GM23338 (cell line): ENCODE data around the gene TAF6L. TPM values are rescaled to one million over a fixed set of nuclear protein-coding genes. Genes with fewer than 3 reads are reported as not detected.
A peak's percentile ranks its signal among the peaks of the same experiment; 100 is the strongest.

Source experiments
- ATAC-seq: fragments of 200-7000 bp; cut with Tn5 transposase; 3 replicates; pipeline ENCODE4 v1.9.1; 2020
- DNase-seq: peaks from one replicate; pipeline ENCODE4 v3.0.0-alpha.2; 2015; ENCODE audit warnings: low spot score
- H2AFZ ChIP-seq: fragments of 200-600 bp; sonication (generic); 2 replicates; pipeline ENCODE4 v1.8.0; 2016; ENCODE audit warnings: antibody characterized with exemption, mild to moderate bottlenecking, moderate library complexity
- H3F3A ChIP-seq: fragments of 200-600 bp; sonication (generic); replicated peaks from 2 replicates; pipeline ENCODE4 v1.8.0; 2017; ENCODE audit warnings: antibody characterized with exemption, mixed run types, low read depth
- H3K27ac ChIP-seq: fragments of 200-600 bp; sonication (generic); 2 replicates; pipeline ENCODE4 v1.6.1; 2016; ENCODE audit warnings: low read depth
- H3K27me3 ChIP-seq: fragments of 200-600 bp; sonication (generic); 2 replicates; pipeline ENCODE4 v1.8.0; 2016; ENCODE audit warnings: mild to moderate bottlenecking, mixed run types, moderate library complexity; ENCODE audit not compliant: insufficient read depth
- H3K36me3 ChIP-seq: fragments of 200-600 bp; sonication (generic); 2 replicates; pipeline ENCODE4 v1.8.0; 2016; ENCODE audit warnings: mild to moderate bottlenecking; ENCODE audit not compliant: insufficient read depth
- H3K4me1 ChIP-seq: fragments of 200-600 bp; sonication (generic); 2 replicates; pipeline ENCODE4 v1.8.0; 2016; ENCODE audit warnings: mild to moderate bottlenecking, moderate library complexity; ENCODE audit not compliant: insufficient read depth
- H3K4me2 ChIP-seq: fragments of 200-600 bp; sonication (generic); 2 replicates; pipeline ENCODE4 v1.7.1; 2017; ENCODE audit warnings: mixed run types
- H3K4me3 ChIP-seq: fragments of 200-600 bp; sonication (generic); 2 replicates; pipeline ENCODE4 v1.6.1; 2016; ENCODE audit warnings: mixed run types
- H3K79me2 ChIP-seq: fragments of 200-600 bp; sonication (generic); replicated peaks from 2 replicates; pipeline ENCODE4 v1.8.0; 2017; ENCODE audit warnings: mild to moderate bottlenecking; ENCODE audit not compliant: insufficient read depth
- H3K9me2 ChIP-seq: fragments of 200-600 bp; sonication (generic); 2 replicates; pipeline ENCODE4 v1.8.0; 2017; ENCODE audit not compliant: insufficient read depth
- H4K20me1 ChIP-seq: fragments of 200-600 bp; sonication (generic); replicated peaks from 2 replicates; pipeline ENCODE4 v1.8.0; 2017; ENCODE audit warnings: mild to moderate bottlenecking; ENCODE audit not compliant: insufficient read depth
- H3K27ac Mint-ChIP-seq: 2 replicates; pipeline ENCODE4 v1.8.0; 2020; ENCODE audit warnings: inconsistent platforms, mild to moderate bottlenecking, moderate library complexity, mixed read lengths
- H3K27me3 Mint-ChIP-seq: 3 replicates; pipeline ENCODE4 v1.8.0; 2022; ENCODE audit warnings: low read depth, mild to moderate bottlenecking, moderate library complexity, mixed read lengths, inconsistent platforms; ENCODE audit not compliant: insufficient read depth, poor library complexity
- H3K36me3 Mint-ChIP-seq: 3 replicates; pipeline ENCODE4 v1.8.0; 2021; ENCODE audit warnings: low read depth, mild to moderate bottlenecking, inconsistent platforms, moderate library complexity, mixed read lengths
- H3K4me1 Mint-ChIP-seq: 3 replicates; pipeline ENCODE4 v1.8.0; 2020; ENCODE audit warnings: mild to moderate bottlenecking, inconsistent platforms, mixed read lengths
- H3K4me3 Mint-ChIP-seq: 3 replicates; pipeline ENCODE4 v1.8.0; 2021; ENCODE audit warnings: moderate library complexity, mild to moderate bottlenecking, inconsistent platforms, mixed read lengths
- H3K9me3 Mint-ChIP-seq: 3 replicates; pipeline ENCODE4 v1.8.0; 2020; ENCODE audit warnings: moderate library complexity, mild to moderate bottlenecking, inconsistent platforms, mixed read lengths
- CREB1 ChIP-seq: fragments of 250-450 bp; sonication (Bioruptor Pico); IDR thresholded peaks from 2 replicates; pipeline ENCODE4 v1.5.0; 2020; ENCODE audit warnings: low read depth, mild to moderate bottlenecking, moderate library complexity
- CTCF ChIP-seq, 2 experiments: fragments of 200-600 bp in 1 of 2; sonication (generic) in 1 of 2; conservative IDR thresholded peaks; 2 replicates each; pipeline versions ENCODE4 v1.5.1 to v1.6.1; 2016 to 2017; ENCODE audit warnings: antibody characterized with exemption in 2 of 2, low read depth in 2 of 2, mild to moderate bottlenecking in 2 of 2, moderate library complexity in 1 of 2
- ETS1 ChIP-seq: IDR thresholded peaks from 2 replicates; pipeline ENCODE4 v1.6.1; 2016; ENCODE audit warnings: antibody characterized with exemption
- EZH2 ChIP-seq: fragments of 200-600 bp; sonication (generic); IDR thresholded peaks from one replicate; pipeline ENCODE4 v1.8.0; 2017; ENCODE audit warnings: antibody characterized with exemption, mild to moderate bottlenecking, low read depth; ENCODE audit not compliant: unreplicated experiment
- EZH2phosphoT487 ChIP-seq: fragments of 200-600 bp; sonication (generic); IDR thresholded peaks from one replicate; pipeline ENCODE4 v1.8.1; 2018; ENCODE audit warnings: antibody characterized with exemption; ENCODE audit not compliant: unreplicated experiment
- JUNB ChIP-seq: IDR thresholded peaks from one replicate; pipeline ENCODE4 v1.6.1; 2016; ENCODE audit warnings: antibody characterized with exemption; ENCODE audit not compliant: unreplicated experiment
- NANOG ChIP-seq: IDR thresholded peaks from 2 replicates; pipeline ENCODE4 v1.6.1; 2016; ENCODE audit warnings: antibody characterized with exemption, borderline replicate concordance
- POLR2AphosphoS5 ChIP-seq: IDR thresholded peaks from 2 replicates; pipeline ENCODE4 v1.6.1; 2016; ENCODE audit warnings: antibody characterized with exemption, low read depth
- REST ChIP-seq: IDR thresholded peaks from one replicate; pipeline ENCODE4 v1.6.1; 2018; ENCODE audit warnings: antibody characterized with exemption; ENCODE audit not compliant: unreplicated experiment
- ZNF331 ChIP-seq: fragments of 250-450 bp; sonication (Bioruptor Pico); IDR thresholded peaks from 2 replicates; pipeline ENCODE4 v1.5.0; 2020; ENCODE audit warnings: low read depth, mild to moderate bottlenecking, moderate library complexity
- polyA plus RNA-seq: library from polyadenylated mRNA; unstranded; fragments of >200 nt; fragmentation: Nextera tagmentation; extraction: Ambion mirVana; gene quantifications from 2 replicates; pipeline ENCODE4 v1.2.1, GENCODE V29; 2016
- total RNA-seq: library from RNA; depleted of rRNA; stranded (reverse); fragments of >200 nt; shearing (Covaris generic); gene quantifications from 2 replicates; pipeline ENCODE4 v1.2.3, GENCODE V29; 2014

Gene TAF6L
- total and polyA plus RNA-seq, 2 experiments from 2014 or later, result 21.8 to 30.6 TPM

- Histone ChIP-seq H3K4me1 (peaks cover 14% of the 10 kb centered on the region; the same call in 1 of the 2 replicates), H3F3A (peaks cover 12% of the 10 kb centered on the region), H3K27me3 (no peaks in the 10 kb centered on the region), H3K4me3 (peak overlapping the region; percentile 73), H3K27ac (peak overlapping the region; percentile 39; the same call in 1 of the 2 replicates), H2AFZ (peak overlapping the region; percentile 59; the same call in 1 of the 2 replicates), H3K9me2 (no peaks in the 10 kb centered on the region), H3K79me2 (peaks cover 27% of the 10 kb centered on the region), H4K20me1 (peaks cover 10% of the 10 kb centered on the region), H3K36me3 (peaks cover 27% of the 10 kb centered on the region; the same call in 1 of the 2 replicates), H3K4me2 (peak overlapping the region; percentile 89)
- Mint-ChIP-seq H3K36me3 (peaks cover 39% of the 10 kb centered on the region), H3K27ac (peak overlapping the region; percentile 68; the same call in 1 of the 2 replicates), H3K4me3 (peak overlapping the region; percentile 97), H3K4me1 (peaks cover 18% of the 10 kb centered on the region), H3K9me3 (no peaks in the 10 kb centered on the region), H3K27me3 (peaks cover 7% of the 10 kb centered on the region)
- TF ChIP-seq NANOG, result no peak
- TF ChIP-seq CREB1 (CRISPR knock-in tag), result no peak
- TF ChIP-seq REST, result no peak
- no peak for TF ChIP-seq EZH2phosphoT487
- TF ChIP-seq JUNB, result no peak
- no peak for DNase-seq
- no peak for ATAC-seq
These were observed 33.3 kb downstream of the TAF6L start for GRCh38 chr11:62804310-62805075.

- Histone ChIP-seq H3K36me3 (peaks cover 27% of the 10 kb centered on the region; the same call in 1 of the 2 replicates), H3F3A (peaks cover 12% of the 10 kb centered on the region), H3K4me2 (peak within 1 kb of the TSS; percentile 94), H3K27me3 (no peaks in the 10 kb centered on the region), H4K20me1 (peaks cover 10% of the 10 kb centered on the region), H3K4me1 (peaks cover 14% of the 10 kb centered on the region; the same call in 1 of the 2 replicates), H3K9me2 (no peaks in the 10 kb centered on the region), H3K4me3 (peak within 1 kb of the TSS; percentile 73), H3K79me2 (peaks cover 27% of the 10 kb centered on the region), H2AFZ (peak within 1 kb of the TSS; percentile 98), H3K27ac (peak within 1 kb of the TSS; percentile 92)
- Mint-ChIP-seq H3K4me1 (peaks cover 18% of the 10 kb centered on the region), H3K4me3 (peak within 1 kb of the TSS; percentile 97), H3K36me3 (peaks cover 32% of the 10 kb centered on the region), H3K27ac (peak within 1 kb of the TSS; percentile 97), H3K27me3 (peaks cover 7% of the 10 kb centered on the region), H3K9me3 (no peaks in the 10 kb centered on the region)
- ATAC-seq, result peak; percentile 93
- TF ChIP-seq CREB1 (CRISPR knock-in tag) (peak; percentile 98), POLR2AphosphoS5 (peak; percentile 100), NANOG (no peak), EZH2 (no peak), ETS1 (peak; percentile 64; the same call in 1 of the 2 replicates), JUNB (no peak), ZNF331 (no peak), CTCF (conservative IDR thresholded peaks at IDR 0.05; ENCODE audit: low read depth in 2 of 2) (0 out of 4 replicates have a peak, but pooled peaks of 1 of the 2 experiments have one; percentile 9)
- DNase-seq, result peak; percentile 96
These were observed 34.1 kb downstream of the TAF6L start, which contains the start of gene NXF1 for GRCh38 chr11:62805076-62805892. TSS of gene NXF1 (minus strand) at chr11:62805440. CDS start at chr11:62805356, 84 bp downstream.
